ENCODE data around the gene SLC22A23. TPM values are rescaled to one million over a fixed set of nuclear protein-coding genes. Genes with fewer than 3 reads are reported as not detected.

The SLC22A23 gene
- polyA plus RNA-seq, 1 donor (not counting 4 experiments of a cell fraction or from before 2014, with no cell fraction given): 4.3 TPM

GRCh38 chr6:3271756-3272155 is 185.1 kb downstream of the SLC22A23 start:
- Histone ChIP-seq H3K27ac (ENCODE audit: control insufficient read depth, insufficient read depth, low read length) (no peak overlapping the region), H3K4me3 (ENCODE audit: control insufficient read depth in 2 of 3, extremely low read depth in 1 of 3, insufficient read depth in 2 of 3, low read depth in 1 of 3, low read length in 3 of 3) (no peak overlapping the region), H3K9me3 (ENCODE audit: control insufficient read depth, low read depth, low read length) (no peaks in the 10 kb centered on the region), H3K9me1 (ENCODE audit: control insufficient read depth, extremely low read depth, insufficient read depth, low read length) (no peaks in the 10 kb centered on the region), H3K79me2 (ENCODE audit: control insufficient read depth, insufficient read depth, low read length) (peaks cover 5% of the 10 kb centered on the region), H3K9ac (ENCODE audit: control insufficient read depth, extremely low read depth, insufficient read depth, low read length) (no peak overlapping the region), H3K4me2 (ENCODE audit: control insufficient read depth, extremely low read depth, insufficient read depth, low read depth, low read length) (no peak overlapping the region), H2AFZ (ENCODE audit: control insufficient read depth, low read length) (no peak overlapping the region), H4K20me1 (ENCODE audit: control insufficient read depth, extremely low read depth, insufficient read depth, low read length) (peaks cover 4% of the 10 kb centered on the region), H3K4me1 (ENCODE audit: control insufficient read depth, extremely low read depth, insufficient read depth, low read length) (peaks cover 4% of the 10 kb centered on the region), H3K27me3 (ENCODE audit: control insufficient read depth, extremely low read depth, insufficient read depth, low read length) (no peaks in the 10 kb centered on the region), H3K36me3 (ENCODE audit: control insufficient read depth in 2 of 2, extremely low read depth in 1 of 2, insufficient read depth in 2 of 2, low read length in 2 of 2) (peaks cover 16 to 21% of the 10 kb centered on the region in 2 experiments)
- dilution Hi-C loops (cut with MboI; ENCODE audit: extremely low pct_ligation_motif_present, low sequenced_read_pairs): no loop called here
- no peak for DNase-seq (ENCODE audit: low read depth, low spot score)
- FAIRE-seq: no peak
- TF ChIP-seq, protein P1, sequence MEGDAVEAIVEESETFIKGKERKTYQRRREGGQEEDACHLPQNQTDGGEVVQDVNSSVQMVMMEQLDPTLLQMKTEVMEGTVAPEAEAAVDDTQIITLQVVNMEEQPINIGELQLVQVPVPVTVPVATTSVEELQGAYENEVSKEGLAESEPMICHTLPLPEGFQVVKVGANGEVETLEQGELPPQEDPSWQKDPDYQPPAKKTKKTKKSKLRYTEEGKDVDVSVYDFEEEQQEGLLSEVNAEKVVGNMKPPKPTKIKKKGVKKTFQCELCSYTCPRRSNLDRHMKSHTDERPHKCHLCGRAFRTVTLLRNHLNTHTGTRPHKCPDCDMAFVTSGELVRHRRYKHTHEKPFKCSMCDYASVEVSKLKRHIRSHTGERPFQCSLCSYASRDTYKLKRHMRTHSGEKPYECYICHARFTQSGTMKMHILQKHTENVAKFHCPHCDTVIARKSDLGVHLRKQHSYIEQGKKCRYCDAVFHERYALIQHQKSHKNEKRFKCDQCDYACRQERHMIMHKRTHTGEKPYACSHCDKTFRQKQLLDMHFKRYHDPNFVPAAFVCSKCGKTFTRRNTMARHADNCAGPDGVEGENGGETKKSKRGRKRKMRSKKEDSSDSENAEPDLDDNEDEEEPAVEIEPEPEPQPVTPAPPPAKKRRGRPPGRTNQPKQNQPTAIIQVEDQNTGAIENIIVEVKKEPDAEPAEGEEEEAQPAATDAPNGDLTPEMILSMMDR (optimal IDR thresholded peaks at IDR 0.05 in 1 of 3, IDR thresholded peaks at IDR 0.05 in 1 of 3, conservative IDR thresholded peaks at IDR 0.05 in 1 of 3; ENCODE audit: extremely low read depth in 1 of 3, insufficient read depth in 2 of 3, low read length in 3 of 3): no peak
- TF ChIP-seq EZH2 (IDR thresholded peaks at IDR 0.05; ENCODE audit: low read length): no peak

DNA sequence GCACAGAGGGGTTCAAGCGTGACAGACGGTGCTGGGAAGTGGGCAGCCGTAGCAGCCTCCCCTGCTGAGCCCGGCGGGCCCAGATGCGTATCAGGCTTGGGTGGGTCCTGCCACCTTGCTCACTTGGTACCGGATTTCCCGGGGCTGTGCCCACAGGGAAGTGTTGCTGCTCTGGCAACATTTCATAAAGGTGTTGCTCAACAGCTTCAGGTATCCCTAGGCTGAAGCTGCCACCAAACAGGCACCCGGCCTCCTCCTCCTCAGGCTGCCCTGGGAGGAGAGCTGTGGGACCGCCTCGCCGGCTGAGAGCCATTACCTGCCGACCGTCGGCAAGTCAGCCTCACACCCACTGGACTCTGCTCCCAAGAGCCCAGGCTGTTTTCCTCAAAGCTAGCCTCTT is 186.6 kb downstream of the SLC22A23 start:
- Histone ChIP-seq H3K4me2 (ENCODE audit: control insufficient read depth, extremely low read depth, insufficient read depth, low read depth, low read length) (no peak overlapping the region), H3K4me1 (ENCODE audit: control insufficient read depth, extremely low read depth, insufficient read depth, low read length) (peaks cover 4% of the 10 kb centered on the region), H3K27me3 (ENCODE audit: control insufficient read depth, extremely low read depth, insufficient read depth, low read length) (no peaks in the 10 kb centered on the region), H2AFZ (ENCODE audit: control insufficient read depth, low read length) (no peak overlapping the region), H4K20me1 (ENCODE audit: control insufficient read depth, extremely low read depth, insufficient read depth, low read length) (peaks cover 4% of the 10 kb centered on the region), H3K36me3 (ENCODE audit: control insufficient read depth in 2 of 2, extremely low read depth in 1 of 2, insufficient read depth in 2 of 2, low read length in 2 of 2) (peaks cover 17 to 26% of the 10 kb centered on the region in 2 experiments), H3K27ac (ENCODE audit: control insufficient read depth, insufficient read depth, low read length) (no peak overlapping the region), H3K9me1 (ENCODE audit: control insufficient read depth, extremely low read depth, insufficient read depth, low read length) (no peaks in the 10 kb centered on the region), H3K9ac (ENCODE audit: control insufficient read depth, extremely low read depth, insufficient read depth, low read length) (no peak overlapping the region), H3K4me3 (ENCODE audit: control insufficient read depth in 2 of 3, extremely low read depth in 1 of 3, insufficient read depth in 2 of 3, low read depth in 1 of 3, low read length in 3 of 3) (no peak overlapping the region), H3K79me2 (ENCODE audit: control insufficient read depth, insufficient read depth, low read length) (peaks cover 13% of the 10 kb centered on the region), H3K9me3 (ENCODE audit: control insufficient read depth, low read depth, low read length) (no peaks in the 10 kb centered on the region)
- DNase-seq (ENCODE audit: low read depth, low spot score) (no peak), FAIRE-seq (no peak)
- dilution Hi-C loops (cut with MboI; ENCODE audit: extremely low pct_ligation_motif_present, low sequenced_read_pairs): no loop called here
- TF ChIP-seq, protein P1 (optimal IDR thresholded peaks at IDR 0.05 in 1 of 3, IDR thresholded peaks at IDR 0.05 in 1 of 3, conservative IDR thresholded peaks at IDR 0.05 in 1 of 3; ENCODE audit: extremely low read depth in 1 of 3, insufficient read depth in 2 of 3, low read length in 3 of 3): no peak
- no peak for TF ChIP-seq EZH2 (IDR thresholded peaks at IDR 0.05; ENCODE audit: low read length)

Data from keratinocyte (primary cell).